IMR-90 (cell line): Measurements from ENCODE around the gene SH3RF3. TPM values are rescaled to one million over a fixed set of nuclear protein-coding genes. Genes with fewer than 3 reads are reported as not detected.

Experiments
- ATAC-seq: fragments of 200-7000 bp; cut with Tn5 transposase; 2 replicates; pipeline ENCODE4 v1.9.1; 2020; ENCODE audit warnings: low read depth, mild to moderate bottlenecking, moderate library complexity
- BruUV-seq: library from RNA; stranded (reverse); fragments of 400-500 nt; replicated peaks from 2 replicates; lab custom pipeline; 2021; lab: Mats Ljungman, UMichigan
- CTCF ChIA-PET: fragments of 300-600 bp; formaldehyde crosslinking; extraction: SDS; loops from one replicate; lab custom pipeline; 2021; ENCODE audit warnings: antibody characterized with exemption; lab: Yijun Ruan, JAX
- POLR2A ChIA-PET: fragments of 300-600 bp; sonication (Branson Sonifier 250); formaldehyde crosslinking; loops from one replicate; lab custom pipeline; 2022; ENCODE audit warnings: antibody characterized with exemption; ENCODE audit not compliant: unreplicated experiment; lab: Charles Lee
- DNase-seq: peaks from one replicate; pipeline ENCODE4 v3.0.0; 2013
- H2AFZ ChIP-seq: replicated peaks from 2 replicates; pipeline ENCODE3; 2013; ENCODE audit warnings: low read length, mild to moderate bottlenecking; ENCODE audit not compliant: poor library complexity
- H2AK5ac ChIP-seq: 2 replicates; pipeline ENCODE4 v1.6.1; 2013; ENCODE audit warnings: low read depth, low read length, inconsistent platforms
- H2AK9ac ChIP-seq: replicated peaks from 2 replicates; pipeline ENCODE3; 2013; ENCODE audit warnings: mild to moderate bottlenecking, low read depth, low read length, moderate library complexity; ENCODE audit not compliant: poor library complexity
- H2BK120ac ChIP-seq: 2 replicates; pipeline ENCODE4 v1.6.1; 2013; ENCODE audit warnings: low read depth, low read length, inconsistent platforms
- H2BK15ac ChIP-seq: 3 replicates; pipeline ENCODE4 v1.6.1; 2013; ENCODE audit warnings: low read depth, low read length, inconsistent platforms
- H2BK20ac ChIP-seq: 2 replicates; pipeline ENCODE4 v1.6.1; 2013; ENCODE audit warnings: low read depth, mild to moderate bottlenecking, inconsistent platforms, low read length, moderate library complexity
- H2BK5ac ChIP-seq: 2 replicates; pipeline ENCODE4 v1.6.1; 2013; ENCODE audit warnings: mild to moderate bottlenecking, low read depth, low read length, inconsistent platforms; ENCODE audit not compliant: poor library complexity, severe bottlenecking
- H3K14ac ChIP-seq: replicated peaks from 2 replicates; pipeline ENCODE4 v1.6.1; 2013; ENCODE audit warnings: low read depth, low read length, inconsistent platforms
- H3K18ac ChIP-seq: 2 replicates; pipeline ENCODE4 v1.6.1; 2013; ENCODE audit warnings: low read depth, low read length, control low read depth
- H3K23ac ChIP-seq: 2 replicates; pipeline ENCODE4 v1.6.1; 2013; ENCODE audit warnings: low read depth, low read length, inconsistent platforms
- H3K27ac ChIP-seq: 2 replicates; pipeline ENCODE4 v1.5.1; 2013; ENCODE audit warnings: mild to moderate bottlenecking, control low read depth, low read length; ENCODE audit not compliant: insufficient read depth
- H3K27me3 ChIP-seq: 2 replicates; pipeline ENCODE4 v1.6.1; 2013; ENCODE audit warnings: low read length; ENCODE audit not compliant: control insufficient read depth, insufficient read depth
- H3K36me3 ChIP-seq: 2 replicates; pipeline ENCODE4 v1.6.1; 2013; ENCODE audit warnings: low read length, mixed read lengths; ENCODE audit not compliant: control insufficient read depth, insufficient read depth
- H3K4ac ChIP-seq: 2 replicates; pipeline ENCODE4 v1.6.1; 2013; ENCODE audit warnings: low read depth, low read length, inconsistent platforms
- H3K4me1 ChIP-seq: 2 replicates; pipeline ENCODE4 v1.6.1; 2013; ENCODE audit warnings: low read length, mixed read lengths; ENCODE audit not compliant: control insufficient read depth, insufficient read depth
- H3K4me2 ChIP-seq: 2 replicates; pipeline ENCODE4 v1.6.1; 2013; ENCODE audit warnings: low read depth, mild to moderate bottlenecking, control low read depth, low read length, moderate library complexity
- H3K4me3 ChIP-seq: 2 replicates; pipeline ENCODE4 v1.5.1; 2013; ENCODE audit warnings: low read depth, mild to moderate bottlenecking, control low read depth, low read length, moderate library complexity; ENCODE audit not compliant: insufficient read depth
- H3K56ac ChIP-seq: 2 replicates; pipeline ENCODE4 v1.6.1; 2013; ENCODE audit warnings: low read length, inconsistent platforms; ENCODE audit not compliant: insufficient read depth; ENCODE audit errors: extremely low read depth
- H3K79me1 ChIP-seq, 2 experiments: 2 replicates each; pipeline ENCODE4 v1.6.1; 2013; ENCODE audit warnings: low read length in 2 of 2, inconsistent platforms in 1 of 2, low read depth in 1 of 2
- H3K9ac ChIP-seq: 2 replicates; pipeline ENCODE4 v1.6.1; 2013; ENCODE audit warnings: low read depth, low read length, control low read depth
- H3K9me1 ChIP-seq: 2 replicates; pipeline ENCODE4 v1.6.1; 2013; ENCODE audit warnings: low read length, inconsistent platforms; ENCODE audit not compliant: insufficient read depth
- H3K9me3 ChIP-seq: 2 replicates; pipeline ENCODE4 v1.6.1; 2013; ENCODE audit warnings: low read length; ENCODE audit not compliant: control insufficient read depth, insufficient read depth
- H4K20me1 ChIP-seq: 2 replicates; pipeline ENCODE4 v1.6.1; 2013; ENCODE audit warnings: low read length, inconsistent platforms; ENCODE audit not compliant: insufficient read depth
- H4K5ac ChIP-seq: 2 replicates; pipeline ENCODE4 v1.6.1; 2013; ENCODE audit warnings: mild to moderate bottlenecking, low read depth, low read length, control low read depth
- H4K8ac ChIP-seq, 2 experiments: 2 replicates each; pipeline ENCODE4 v1.6.1; 2013; ENCODE audit warnings: low read depth in 2 of 2, low read length in 2 of 2, control low read depth in 1 of 2, inconsistent platforms in 1 of 2
- H4K91ac ChIP-seq: 2 replicates; pipeline ENCODE4 v1.6.1; 2013; ENCODE audit warnings: low read depth, low read length, inconsistent platforms; ENCODE audit not compliant: insufficient read depth
- BHLHE40 ChIP-seq: fragments of 150-350 bp; IDR thresholded peaks from 2 replicates; pipeline ENCODE4 v1.6.1; 2016; ENCODE audit warnings: mild to moderate bottlenecking, low read depth, low read length
- CEBPB ChIP-seq: IDR thresholded peaks from 2 replicates; pipeline ENCODE4 v1.6.1; 2012; ENCODE audit warnings: low read depth, low read length, improper control_type of control experiment
- CHD1 ChIP-seq: IDR thresholded peaks from 2 replicates; pipeline ENCODE4 v1.6.1; 2012; ENCODE audit warnings: low read depth, low read length, improper control_type of control experiment
- FOS ChIP-seq: fragments of 150-350 bp; IDR thresholded peaks from 2 replicates; pipeline ENCODE4 v1.6.1; 2016; ENCODE audit warnings: low read depth, low read length
- MAFK ChIP-seq: IDR thresholded peaks from 2 replicates; pipeline ENCODE4 v1.6.1; 2012; ENCODE audit warnings: low read depth, low read length, improper control_type of control experiment
- MAZ ChIP-seq: IDR thresholded peaks from 2 replicates; pipeline ENCODE4 v1.6.1; 2012; ENCODE audit warnings: low read depth, mild to moderate bottlenecking, low read length, improper control_type of control experiment, moderate library complexity, borderline replicate concordance
- MXI1 ChIP-seq: IDR thresholded peaks from 2 replicates; pipeline ENCODE4 v1.6.1; 2012; ENCODE audit warnings: low read depth, mild to moderate bottlenecking, low read length, moderate library complexity, borderline replicate concordance
- NFE2L2 ChIP-seq: fragments of 150-350 bp; IDR thresholded peaks from 2 replicates; pipeline ENCODE4 v1.6.1; 2016; ENCODE audit warnings: low read depth, mild to moderate bottlenecking, low read length
- POLR2A ChIP-seq: IDR thresholded peaks from 2 replicates; pipeline ENCODE4 v1.6.1; 2012; ENCODE audit warnings: mild to moderate bottlenecking, low read depth, low read length
- RAD21 ChIP-seq: IDR thresholded peaks from 2 replicates; pipeline ENCODE4 v1.6.1; 2012; ENCODE audit warnings: low read length, improper control_type of control experiment
- RCOR1 ChIP-seq: IDR thresholded peaks from 2 replicates; pipeline ENCODE4 v1.6.1; 2012; ENCODE audit warnings: mild to moderate bottlenecking, low read length, improper control_type of control experiment; ENCODE audit not compliant: insufficient replicate concordance
- RFX5 ChIP-seq: IDR thresholded peaks from 2 replicates; pipeline ENCODE4 v1.8.0; 2012; ENCODE audit warnings: low read depth, mild to moderate bottlenecking, low read length, moderate library complexity
- WGBS, 2 experiments: methylation state at CpG; one replicate each; pipeline versions ENCODE4 v1.1.5 to v1.1.7; 2013; ENCODE audit warnings: missing lambda C conversion rate in 2 of 2; ENCODE audit not compliant: insufficient read length in 1 of 2; ENCODE audit errors: extremely low coverage in 2 of 2; 5-methylcytosine and 5-hydroxymethylcytosine counted together
- dilution Hi-C: fragments of 300-500 bp; cut with HindIII; formaldehyde crosslinking; loops from one replicate; pipeline ENCODE4 v1.14.3; 2018; ENCODE audit warnings: low sequenced_read_pairs; ENCODE audit not compliant: unreplicated experiment
- in situ Hi-C: fragments of 300-500 bp; cut with MboI; formaldehyde crosslinking; loops from 3 replicates; pipeline ENCODE4 v1.14.3; 2019; ENCODE audit warnings: low sequenced_read_pairs, inconsistent platforms, mixed read lengths
- intact Hi-C: fragments of 100-400 bp; cut with micrococcal nuclease; formaldehyde crosslinking; loops from 2 replicates; pipeline ENCODE4 v1.10.0; 2022
- polyA plus RNA-seq, 3 experiments: library from polyadenylated mRNA; depleted of rRNA; stranded (reverse); fragments of >200 nt; gene quantifications; 2 replicates each; pipeline ENCODE4 v1.2.3, GENCODE V29; 2012; ENCODE audit warnings: low replicate concordance in 1 of 3
- total RNA-seq: library from RNA; depleted of rRNA; stranded (reverse); fragments of >200 nt; gene quantifications from 2 replicates; pipeline ENCODE4 v1.2.3, GENCODE V29; 2012
- TF ChIP-seq, protein P1 (sequence below): conservative IDR thresholded peaks from 2 replicates; pipeline ENCODE4 v1.5.1; 2012; ENCODE audit warnings: mild to moderate bottlenecking, low read depth, low read length, improper control_type of control experiment
- TF ChIP-seq, protein P2 (sequence below): fragments of 150-350 bp; IDR thresholded peaks from 2 replicates; pipeline ENCODE4 v1.6.1; 2016; ENCODE audit warnings: low read depth, mild to moderate bottlenecking, low read length, moderate library complexity, borderline replicate concordance

Gene SH3RF3
- total and polyA plus RNA-seq, 2 of the 4 experiments (the other 2 are of a cell fraction), result 3.4 to 5.3 TPM

GRCh38 chr2:109145286-109145685, 16.3 kb downstream of the SH3RF3 start:
- no peak overlapping the region for H3K4me3 ChIP-seq
- no peaks in the 10 kb centered on the region for H3K27me3 ChIP-seq
- H3K23ac ChIP-seq, result 0 out of 2 replicates have a peak overlapping the region, but pooled peaks have one; percentile 7
- H3K4me1 ChIP-seq, result peaks cover 16% of the 10 kb centered on the region
- peaks cover 54 to 93% of the 10 kb centered on the region in 2 experiments for H3K79me1 ChIP-seq
- H2AK5ac ChIP-seq, result no peak overlapping the region
- ChIA-PET CTCF (no interaction called here), POLR2A (no interaction called here)
- no peak for DNase-seq
- no peak overlapping the region for H2AFZ ChIP-seq
- no peak overlapping the region for H2BK15ac ChIP-seq
- peaks cover 44% of the 10 kb centered on the region for H3K9me1 ChIP-seq
- no peak overlapping the region for H3K9ac ChIP-seq
- no peak overlapping the region for H3K4ac ChIP-seq
- 67% methylated on average over 1 of the region's 12 CpGs; no CpG with 5 or more reads in 1 of the 2 experiments for WGBS, 2 experiments
- H3K36me3 ChIP-seq, result no peaks in the 10 kb centered on the region
- H3K14ac ChIP-seq, result no peak overlapping the region
- TF ChIP-seq, protein P1, sequence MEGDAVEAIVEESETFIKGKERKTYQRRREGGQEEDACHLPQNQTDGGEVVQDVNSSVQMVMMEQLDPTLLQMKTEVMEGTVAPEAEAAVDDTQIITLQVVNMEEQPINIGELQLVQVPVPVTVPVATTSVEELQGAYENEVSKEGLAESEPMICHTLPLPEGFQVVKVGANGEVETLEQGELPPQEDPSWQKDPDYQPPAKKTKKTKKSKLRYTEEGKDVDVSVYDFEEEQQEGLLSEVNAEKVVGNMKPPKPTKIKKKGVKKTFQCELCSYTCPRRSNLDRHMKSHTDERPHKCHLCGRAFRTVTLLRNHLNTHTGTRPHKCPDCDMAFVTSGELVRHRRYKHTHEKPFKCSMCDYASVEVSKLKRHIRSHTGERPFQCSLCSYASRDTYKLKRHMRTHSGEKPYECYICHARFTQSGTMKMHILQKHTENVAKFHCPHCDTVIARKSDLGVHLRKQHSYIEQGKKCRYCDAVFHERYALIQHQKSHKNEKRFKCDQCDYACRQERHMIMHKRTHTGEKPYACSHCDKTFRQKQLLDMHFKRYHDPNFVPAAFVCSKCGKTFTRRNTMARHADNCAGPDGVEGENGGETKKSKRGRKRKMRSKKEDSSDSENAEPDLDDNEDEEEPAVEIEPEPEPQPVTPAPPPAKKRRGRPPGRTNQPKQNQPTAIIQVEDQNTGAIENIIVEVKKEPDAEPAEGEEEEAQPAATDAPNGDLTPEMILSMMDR, result no peak
- TF ChIP-seq MAZ (no peak), FOS (no peak), RAD21 (no peak), POLR2A (no peak), NFE2L2 (no peak), BHLHE40 (no peak), RCOR1 (no peak), RFX5 (no peak), CHD1 (no peak), MAFK (no peak), MXI1 (no peak), CEBPB (no peak)
- TF ChIP-seq, protein P2, sequence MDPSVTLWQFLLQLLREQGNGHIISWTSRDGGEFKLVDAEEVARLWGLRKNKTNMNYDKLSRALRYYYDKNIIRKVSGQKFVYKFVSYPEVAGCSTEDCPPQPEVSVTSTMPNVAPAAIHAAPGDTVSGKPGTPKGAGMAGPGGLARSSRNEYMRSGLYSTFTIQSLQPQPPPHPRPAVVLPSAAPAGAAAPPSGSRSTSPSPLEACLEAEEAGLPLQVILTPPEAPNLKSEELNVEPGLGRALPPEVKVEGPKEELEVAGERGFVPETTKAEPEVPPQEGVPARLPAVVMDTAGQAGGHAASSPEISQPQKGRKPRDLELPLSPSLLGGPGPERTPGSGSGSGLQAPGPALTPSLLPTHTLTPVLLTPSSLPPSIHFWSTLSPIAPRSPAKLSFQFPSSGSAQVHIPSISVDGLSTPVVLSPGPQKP, result no peak
- no peak overlapping the region for H4K91ac ChIP-seq
- H4K20me1 ChIP-seq, result peaks cover 93% of the 10 kb centered on the region
- intact Hi-C loops, result loop anchor here (1.0 kb wide), 1 partner anchor 41 kb away; no protein-coding TSS in a partner anchor
- H3K18ac ChIP-seq, result no peak overlapping the region
- no TSS peak for BruUV-seq
- in situ Hi-C loops, result loop anchor here (25.0 kb wide), 1 partner anchor 192 kb away; no protein-coding TSS in a partner anchor
- H3K56ac ChIP-seq, result no peak overlapping the region
- no peak overlapping the region for H3K27ac ChIP-seq
- no peaks in the 10 kb centered on the region for H3K9me3 ChIP-seq
- H3K4me2 ChIP-seq, result no peak overlapping the region
- dilution Hi-C loops, result no loop called here
- no peak overlapping the region for H2AK9ac ChIP-seq
- H2BK120ac ChIP-seq, result no peak overlapping the region
- H4K8ac ChIP-seq, result no peak overlapping the region
- no peak for ATAC-seq
- no peak overlapping the region for H2BK5ac ChIP-seq
- no peak overlapping the region for H2BK20ac ChIP-seq
- no peak overlapping the region for H4K5ac ChIP-seq
